ENCODE results near the gene PSKH1.

Gene PSKH1

DNA sequence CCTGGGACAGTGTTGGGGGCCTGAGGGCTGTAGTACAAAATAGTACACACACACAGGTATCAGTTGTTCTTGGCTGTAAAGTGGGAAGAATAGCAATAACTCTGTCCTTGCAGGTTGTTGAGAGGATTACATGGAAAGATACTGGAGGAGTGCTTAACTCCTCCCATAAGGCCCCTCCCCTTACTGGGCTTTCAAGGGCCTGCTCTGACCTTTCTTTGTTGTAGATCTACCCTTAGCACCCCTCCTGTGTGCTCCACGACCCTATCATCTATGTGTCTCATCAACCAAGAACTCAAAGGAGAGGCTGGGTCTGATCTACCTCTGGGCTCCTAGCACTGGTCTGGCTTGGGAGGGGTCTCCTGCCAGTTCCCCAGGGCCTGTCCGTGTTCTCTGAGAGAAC is 28.5 kb upstream of the PSKH1 start:
- H3K4me3 ChIP-seq (ENCODE audit: low read depth, low read length), result no peak overlapping the region

- no peak overlapping the region for H3K4me3 ChIP-seq (ENCODE audit: low read depth, low read length)
These were observed 27.7 kb upstream of the PSKH1 start for GRCh38 chr16:67865318-67865717.

DNA sequence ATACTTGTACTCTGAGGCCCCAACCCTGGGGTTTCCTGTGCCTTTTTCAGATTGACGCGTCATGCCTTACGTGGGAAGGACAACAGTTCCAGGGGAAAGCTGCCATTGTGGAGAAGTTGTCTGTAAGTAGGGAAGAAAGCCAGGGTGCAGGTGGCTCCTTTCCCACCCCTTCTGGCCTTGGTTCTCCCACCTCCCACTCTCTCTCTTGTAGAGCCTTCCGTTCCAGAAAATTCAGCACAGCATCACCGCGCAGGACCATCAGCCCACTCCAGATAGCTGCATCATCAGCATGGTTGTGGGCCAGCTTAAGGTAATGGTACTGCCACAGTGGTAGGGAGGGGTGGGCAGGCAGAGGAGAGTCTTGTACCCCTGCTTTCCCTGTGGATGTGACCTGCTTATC is 24.8 kb upstream of the PSKH1 start:
- H3K4me3 ChIP-seq (ENCODE audit: low read depth, low read length), result no peak overlapping the region

DNA sequence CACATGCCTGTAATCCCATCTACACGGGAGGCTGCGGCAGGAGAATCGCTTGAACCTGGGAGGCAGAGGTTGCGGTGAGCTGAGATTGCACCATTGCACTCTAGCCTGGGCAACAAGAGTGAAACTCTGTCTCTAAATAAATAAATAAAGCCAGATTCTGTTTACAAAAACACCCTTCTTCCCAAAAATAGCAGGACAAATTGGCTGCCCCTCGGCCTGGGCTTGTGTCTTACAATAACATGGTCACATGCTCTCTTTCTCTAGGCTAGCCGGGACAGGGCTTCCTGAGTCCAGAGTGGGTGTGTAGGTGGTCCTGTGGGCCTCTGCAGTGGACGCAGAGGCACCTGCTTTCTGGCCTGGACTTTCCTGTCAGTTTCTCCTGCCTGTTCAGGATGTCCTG is 23.4 kb upstream of the PSKH1 start:
- no peak overlapping the region for H3K4me3 ChIP-seq (ENCODE audit: low read depth, low read length)

DNA sequence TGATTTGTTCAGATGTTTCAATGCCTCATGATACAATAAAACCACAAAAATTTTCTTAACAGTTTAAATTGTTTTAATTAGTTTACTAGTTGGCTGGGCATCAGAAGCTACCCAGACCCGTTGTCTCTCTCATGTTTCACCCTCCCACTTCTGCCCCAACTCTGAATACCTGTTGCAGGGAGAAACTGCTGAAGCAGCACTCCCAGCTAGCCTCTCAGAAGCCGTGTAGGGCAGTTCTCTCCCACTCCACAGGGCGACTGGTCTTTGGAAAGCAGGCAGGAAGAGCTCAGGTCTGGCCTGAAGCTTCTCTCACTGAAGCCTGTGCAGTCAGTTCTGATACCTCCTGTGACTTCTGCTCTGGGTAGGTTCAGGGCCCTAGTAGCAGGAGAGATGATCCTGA is 21.8 kb upstream of the PSKH1 start:
- no peak overlapping the region for H3K4me3 ChIP-seq (ENCODE audit: low read depth, low read length)

GRCh38 chr16:67872131-67872630 is 20.9 kb upstream of the PSKH1 start:
- H3K4me3 ChIP-seq (ENCODE audit: low read depth, low read length), result no peak overlapping the region

GRCh38 chr16:67872631-67873434 is 20.2 kb upstream of the PSKH1 start, which contains the start of gene EDC4:
EDC4 (plus strand) TSS chr16:67873052; CDS start chr16:67873262, 210 bp downstream.
- H3K4me3 ChIP-seq (ENCODE audit: low read depth, low read length), result peak within 1 kb of the TSS; percentile 90

GRCh38 chr16:67873435-67874370 is 19.4 kb upstream of the PSKH1 start:
- peak overlapping the region; percentile 90 for H3K4me3 ChIP-seq (ENCODE audit: low read depth, low read length)

GRCh38 chr16:67874372-67874771 is 18.7 kb upstream of the PSKH1 start:
- no peak overlapping the region for H3K4me3 ChIP-seq (ENCODE audit: low read depth, low read length)

- H3K4me3 ChIP-seq (ENCODE audit: low read depth, low read length), result no peak overlapping the region
These were observed 16.0 kb upstream of the PSKH1 start for GRCh38 chr16:67877064-67877463.

DNA sequence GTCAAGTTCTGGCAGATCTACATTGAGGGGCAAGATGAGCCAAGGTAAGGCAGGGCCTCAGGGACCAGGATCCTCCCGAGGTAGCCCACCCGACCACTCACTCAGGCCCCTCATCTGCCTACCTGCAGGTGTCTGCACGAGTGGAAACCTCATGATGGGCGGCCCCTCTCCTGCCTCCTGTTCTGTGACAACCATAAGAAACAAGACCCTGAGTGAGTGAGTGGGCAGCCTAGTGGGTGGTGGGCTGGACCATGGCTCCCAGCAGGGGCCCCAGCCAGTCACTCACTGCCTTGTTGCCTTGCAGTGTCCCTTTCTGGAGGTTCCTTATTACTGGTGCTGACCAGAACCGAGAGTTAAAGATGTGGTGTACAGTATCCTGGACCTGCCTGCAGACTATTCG is 14.8 kb upstream of the PSKH1 start:
- no peak overlapping the region for H3K4me3 ChIP-seq (ENCODE audit: low read depth, low read length)

GRCh38 chr16:67878846-67879245 is 14.2 kb upstream of the PSKH1 start:
- H3K4me3 ChIP-seq (ENCODE audit: low read depth, low read length), result no peak overlapping the region

GRCh38 chr16:67879462-67879861 is 13.6 kb upstream of the PSKH1 start:
- H3K4me3 ChIP-seq (ENCODE audit: low read depth, low read length), result no peak overlapping the region

GRCh38 chr16:67879936-67880335 is 13.1 kb upstream of the PSKH1 start:
- no peak overlapping the region for H3K4me3 ChIP-seq (ENCODE audit: low read depth, low read length)

DNA sequence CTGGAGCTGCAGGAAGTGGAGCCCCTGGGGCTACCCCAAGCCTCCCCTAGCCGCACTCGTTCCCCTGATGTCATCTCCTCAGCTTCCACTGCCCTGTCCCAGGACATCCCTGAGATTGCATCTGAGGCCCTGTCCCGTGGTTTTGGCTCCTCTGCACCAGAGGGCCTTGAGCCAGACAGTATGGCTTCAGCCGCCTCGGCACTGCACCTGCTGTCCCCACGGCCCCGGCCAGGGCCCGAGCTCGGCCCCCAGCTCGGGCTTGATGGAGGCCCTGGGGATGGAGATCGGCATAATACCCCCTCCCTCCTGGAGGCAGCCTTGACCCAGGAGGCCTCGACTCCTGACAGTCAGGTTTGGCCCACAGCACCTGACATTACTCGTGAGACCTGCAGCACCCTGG is 12.5 kb upstream of the PSKH1 start:
- H3K4me3 ChIP-seq (ENCODE audit: low read depth, low read length), result no peak overlapping the region

DNA sequence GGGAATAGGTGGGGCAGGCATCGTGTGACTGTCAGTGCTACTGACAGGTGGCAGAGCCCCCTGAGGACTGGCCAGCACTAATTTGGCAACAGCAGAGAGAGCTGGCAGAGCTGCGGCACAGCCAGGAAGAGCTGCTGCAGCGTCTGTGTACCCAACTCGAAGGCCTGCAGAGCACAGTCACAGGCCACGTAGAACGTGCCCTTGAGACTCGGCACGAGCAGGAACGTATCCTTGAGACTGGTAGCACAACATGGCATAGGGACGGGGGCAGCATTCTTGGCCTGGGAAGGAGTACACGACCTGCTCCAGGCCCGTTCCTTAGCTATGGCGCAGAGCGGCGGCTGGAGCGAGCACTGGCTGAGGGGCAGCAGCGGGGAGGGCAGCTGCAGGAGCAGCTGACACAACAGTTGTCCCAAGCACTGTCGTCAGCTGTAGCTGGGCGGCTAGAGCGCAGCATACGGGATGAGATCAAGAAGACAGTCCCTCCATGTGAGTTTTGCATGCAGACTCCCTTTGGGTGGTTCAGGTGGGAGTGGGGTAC is 11.4 kb upstream of the PSKH1 start:
- no peak overlapping the region for H3K4me3 ChIP-seq (ENCODE audit: low read depth, low read length)

GRCh38 chr16:67882374-67883145 is 10.5 kb upstream of the PSKH1 start:
- H3K4me3 ChIP-seq (ENCODE audit: low read depth, low read length), result no peak overlapping the region

GRCh38 chr16:67883146-67883871 is 9.7 kb upstream of the PSKH1 start:
- no peak overlapping the region for H3K4me3 ChIP-seq (ENCODE audit: low read depth, low read length)

DNA sequence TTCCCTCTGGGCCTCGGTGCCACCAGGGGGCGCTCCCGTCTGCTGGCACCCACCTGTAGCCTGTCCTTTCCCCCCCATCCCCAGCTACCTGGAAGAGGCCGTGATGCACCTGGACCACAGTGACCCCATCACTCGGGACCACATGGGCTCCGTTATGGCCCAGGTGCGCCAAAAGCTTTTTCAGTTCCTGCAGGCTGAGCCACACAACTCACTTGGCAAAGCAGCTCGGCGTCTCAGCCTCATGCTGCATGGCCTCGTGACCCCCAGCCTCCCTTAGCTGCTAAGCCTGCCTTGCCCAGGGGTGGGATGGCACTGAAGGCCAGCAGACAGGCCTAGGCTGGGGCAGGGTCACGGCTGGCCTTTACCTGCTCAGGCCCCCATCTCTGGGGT is 9.2 kb upstream of the PSKH1 start:
- H3K4me3 ChIP-seq (ENCODE audit: low read depth, low read length), result no peak overlapping the region

DNA sequence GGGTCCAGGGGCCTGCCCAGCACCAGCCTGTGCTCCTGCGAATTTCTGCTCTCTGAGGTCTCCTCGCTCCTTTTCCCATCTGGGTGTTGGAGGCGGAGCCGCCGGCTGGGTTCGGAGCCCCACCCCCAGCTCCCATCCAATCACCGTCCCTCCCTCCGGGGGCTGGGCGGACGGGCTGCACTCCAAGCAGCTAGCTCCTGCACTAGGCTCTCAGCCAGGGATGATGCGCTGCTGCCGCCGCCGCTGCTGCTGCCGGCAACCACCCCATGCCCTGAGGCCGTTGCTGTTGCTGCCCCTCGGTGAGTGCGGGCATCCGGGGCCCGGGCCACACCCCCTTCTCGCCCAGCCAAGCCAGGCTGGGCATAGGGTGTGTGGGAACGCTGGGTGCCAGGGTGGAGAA is 8.4 kb upstream of the PSKH1 start, which contains the start of gene NRN1L:
TSS of gene NRN1L (plus strand) at position 202 of the 400 bp plus-strand sequence. CDS start at position 221, 19 bp downstream.
- H3K4me3 ChIP-seq (ENCODE audit: low read depth, low read length), result peak within 1 kb of the TSS; percentile 17
